T47D (cell line): Measurements from ENCODE around the gene GALNTL6.
"Not testable (repeated sequence)": the region's sequence is repeated elsewhere in the genome, so short reads cannot be mapped to it uniquely, and the experiment has no call there.

ENCODE experiments used
- DNase-seq, 2 experiments: peaks; one replicate each; pipeline versions ENCODE4 v3.0.0 to v3.0.0-alpha.2; 2011 to 2012; ENCODE audit warnings: low read depth in 1 of 2, low spot score in 1 of 2
- JUND ChIP-seq: IDR thresholded peaks from 2 replicates; pipeline ENCODE4 v1.6.1; 2012; ENCODE audit warnings: low read depth
- in situ Hi-C: cut with HindIII; loops from 2 replicates; pipeline ENCODE4 v1.10.0; 2016; ENCODE audit warnings: low sequenced_read_pairs, low pct_unique_long_range_greater_than_20kb

Gene GALNTL6

DNA sequence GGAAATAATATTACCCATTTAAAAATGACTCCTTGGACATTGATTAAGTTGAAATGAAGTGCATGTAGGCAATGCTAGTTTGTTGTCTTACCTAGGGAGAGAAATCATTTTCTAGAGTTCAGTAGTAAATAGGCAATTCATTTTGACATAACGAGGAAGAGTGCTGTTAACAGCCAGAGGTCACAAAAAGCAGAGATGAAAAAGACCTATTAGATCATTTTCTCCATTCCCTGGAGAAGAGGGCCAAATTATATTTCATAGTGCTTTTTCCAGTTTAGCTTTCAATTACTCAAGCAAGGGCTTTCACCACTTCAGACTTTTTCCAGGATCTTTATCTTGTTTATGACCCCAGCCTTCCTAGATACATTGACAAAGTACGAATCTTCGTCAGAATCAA is 981.1 kb downstream of the GALNTL6 start:
- DNase-seq: no peak
- TF ChIP-seq JUND: no peak
- in situ Hi-C loops: no loop called here

DNA sequence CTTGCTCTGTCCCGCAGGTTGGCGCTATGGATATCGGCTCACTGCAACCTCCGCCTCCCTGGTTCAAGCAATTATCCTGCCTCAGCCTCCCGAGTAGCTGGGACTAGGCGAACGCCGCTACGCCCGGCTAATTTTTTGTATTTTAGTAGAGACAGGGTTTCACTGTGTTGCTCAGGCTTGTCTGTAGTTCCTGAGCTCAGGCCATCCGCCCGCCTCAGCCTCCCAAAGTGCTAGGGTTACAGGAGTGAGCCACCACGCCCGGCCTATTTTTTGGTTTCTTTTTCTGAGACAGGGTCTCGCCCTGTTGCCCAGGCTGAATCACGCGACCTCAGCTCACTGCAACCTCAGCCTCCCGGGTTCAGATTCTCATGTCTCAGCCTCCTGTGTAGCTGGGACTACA is 984.1 kb downstream of the GALNTL6 start:
- DNase-seq, in situ Hi-C loops: not testable (repeated sequence)

DNA sequence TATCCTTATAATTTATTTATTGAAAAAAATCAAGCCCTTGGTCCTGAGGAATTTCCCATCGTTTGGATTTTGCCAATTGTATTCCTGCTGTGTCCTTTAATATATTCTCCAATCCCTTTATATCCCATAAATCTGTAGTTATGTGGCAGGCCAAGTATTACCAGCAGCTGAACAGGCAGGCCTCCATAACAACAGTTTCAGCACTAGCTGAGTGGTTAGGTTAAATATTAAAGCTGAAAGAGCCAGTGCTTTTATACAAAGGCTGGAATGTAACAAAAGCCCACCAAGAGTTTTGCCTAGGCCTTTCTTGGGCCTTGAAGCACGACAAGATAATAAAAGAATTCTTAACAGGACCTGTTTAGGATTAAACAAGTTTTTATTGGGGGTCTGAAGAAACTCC is 988.8 kb downstream of the GALNTL6 start:
- TF ChIP-seq JUND: no peak
- DNase-seq: no peak
- in situ Hi-C loops: no loop called here

DNA sequence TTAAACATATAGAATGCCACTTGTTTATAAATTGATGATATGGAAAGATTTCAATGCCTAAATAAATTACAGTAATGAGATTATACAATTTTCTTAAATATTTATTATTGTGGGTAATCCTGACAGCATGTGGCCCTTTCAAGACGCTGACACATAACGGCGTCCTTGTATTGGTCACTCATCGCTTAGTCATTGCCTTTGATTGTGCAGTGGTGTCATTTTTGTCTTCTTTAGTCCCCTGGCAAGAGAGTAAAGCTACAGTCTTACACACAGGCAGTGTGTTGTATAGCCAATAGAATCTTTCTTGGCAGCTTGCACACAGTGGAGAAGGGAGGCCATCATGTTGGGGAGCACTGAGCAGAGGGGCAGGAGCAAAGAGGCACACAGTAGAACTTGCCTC is 993.6 kb downstream of the GALNTL6 start:
- DNase-seq: no peak
- TF ChIP-seq JUND: no peak
- in situ Hi-C loops: no loop called here

DNA sequence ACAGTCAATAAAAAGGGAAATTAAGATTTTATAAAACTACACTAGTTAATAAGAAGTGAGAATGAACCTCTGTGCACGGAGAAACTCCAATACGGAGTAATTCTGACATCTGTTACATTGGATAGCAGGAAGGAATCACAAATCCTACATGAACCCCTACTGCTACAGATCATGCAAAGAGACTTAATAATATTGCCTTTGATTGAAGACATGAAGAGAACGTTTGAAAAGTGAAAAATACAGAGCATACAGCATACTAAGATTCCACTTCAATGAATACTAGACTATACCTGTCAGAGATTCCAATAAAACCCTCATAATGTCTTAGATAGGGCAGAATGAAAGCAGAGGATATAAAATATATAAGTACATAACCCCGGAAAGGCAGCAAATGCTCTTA is 995.0 kb downstream of the GALNTL6 start:
- no peak for TF ChIP-seq JUND
- in situ Hi-C loops: no loop called here
- DNase-seq: no peak

DNA sequence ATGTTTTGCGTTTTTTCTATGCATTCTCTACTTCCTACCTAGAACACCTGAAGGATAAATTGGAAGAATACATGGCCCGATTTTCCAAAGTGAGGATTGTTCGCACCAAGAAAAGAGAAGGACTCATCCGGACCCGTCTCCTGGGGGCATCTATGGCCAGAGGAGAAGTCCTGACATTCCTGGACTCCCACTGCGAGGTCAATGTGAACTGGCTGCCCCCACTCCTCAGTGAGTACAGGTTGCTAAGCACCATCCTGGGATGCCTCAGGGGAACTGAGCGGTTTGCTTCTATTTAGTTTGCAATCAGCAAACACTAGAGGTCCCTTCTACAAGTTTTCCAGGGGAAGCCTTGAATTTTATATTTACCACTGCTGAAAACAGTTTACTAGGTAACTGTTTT is 996.1 kb downstream of the GALNTL6 start:
- TF ChIP-seq JUND: no peak
- peak in 1 of 2 experiments; percentile 69 for DNase-seq
- in situ Hi-C loops: no loop called here

DNA sequence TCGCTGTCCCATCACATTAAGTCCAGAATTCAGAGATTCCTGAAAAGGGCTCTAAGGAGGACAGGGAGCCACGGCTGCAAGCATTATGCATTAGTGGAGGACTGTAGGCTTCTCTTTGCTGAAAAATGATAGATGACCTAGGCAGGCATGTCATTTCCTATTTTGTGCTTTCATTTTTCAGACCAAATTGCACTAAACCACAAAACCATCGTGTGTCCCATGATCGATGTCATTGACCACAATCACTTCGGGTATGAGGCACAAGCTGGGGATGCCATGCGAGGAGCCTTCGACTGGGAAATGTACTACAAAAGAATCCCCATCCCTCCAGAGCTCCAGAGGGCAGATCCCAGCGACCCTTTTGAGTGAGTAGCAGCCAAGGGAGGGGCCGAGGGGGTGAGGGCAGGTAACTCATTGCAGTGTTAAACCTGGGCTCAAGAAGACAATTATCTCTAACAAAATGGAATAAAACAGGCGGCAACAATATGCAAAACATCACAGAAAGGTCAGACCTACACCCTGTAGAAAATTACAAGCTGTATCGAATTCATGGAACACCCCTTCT is 1000.2 kb downstream of the GALNTL6 start:
- DNase-seq: no peak
- no peak for TF ChIP-seq JUND
- in situ Hi-C loops: no loop called here

DNA sequence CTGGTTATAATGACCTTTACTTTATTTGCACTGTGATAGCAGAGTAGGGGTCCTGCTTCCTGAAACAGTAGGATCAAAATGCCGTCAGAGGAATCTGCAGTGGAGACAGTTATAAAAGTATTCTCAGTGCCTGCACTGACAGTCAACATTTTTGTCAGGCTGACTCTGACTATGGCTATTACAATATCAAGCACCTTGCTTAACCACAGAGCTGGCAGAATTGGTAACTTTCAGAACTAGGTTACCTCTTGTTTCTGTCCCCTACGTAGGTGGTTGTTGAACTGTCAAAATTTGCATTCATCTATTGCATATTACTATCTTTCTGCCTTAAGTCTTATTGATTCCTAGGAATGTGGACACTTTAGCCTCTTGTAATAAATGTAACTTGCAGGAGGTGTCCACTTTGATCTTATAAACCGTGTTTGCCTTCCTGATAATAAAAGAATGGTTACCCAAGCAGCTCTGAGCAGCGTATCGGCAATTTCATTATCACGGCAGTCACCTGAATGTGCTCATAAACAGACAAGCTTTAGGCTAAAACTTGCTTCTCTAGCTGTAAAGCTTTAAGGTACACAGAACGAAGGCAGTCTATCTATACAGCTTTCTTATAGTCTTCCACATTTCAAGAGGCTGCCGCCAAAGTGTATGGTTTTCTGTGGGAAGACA is 1002.4 kb downstream of the GALNTL6 start:
- in situ Hi-C loops: no loop called here
- TF ChIP-seq JUND: no peak
- no peak for DNase-seq

DNA sequence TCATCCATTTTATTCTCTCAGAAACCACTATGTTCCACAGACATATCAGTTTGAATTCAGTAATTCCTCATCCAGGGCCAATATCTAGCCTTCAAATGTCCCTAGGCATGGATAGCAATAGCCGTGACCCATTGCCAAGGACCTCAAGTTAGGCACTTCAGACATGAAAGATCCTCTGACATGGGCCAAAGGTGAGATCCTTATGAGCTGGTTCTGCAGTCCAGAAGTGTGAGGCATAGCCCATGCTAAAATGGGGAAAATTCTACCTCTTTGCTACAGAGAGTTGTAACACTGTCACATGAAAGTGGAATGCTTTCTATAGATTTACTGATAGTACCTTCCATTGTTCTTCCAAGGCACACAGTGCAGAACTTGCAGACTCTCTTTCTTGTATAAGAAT is 1005.7 kb downstream of the GALNTL6 start:
- TF ChIP-seq JUND: no peak
- DNase-seq: no peak
- in situ Hi-C loops: no loop called here

DNA sequence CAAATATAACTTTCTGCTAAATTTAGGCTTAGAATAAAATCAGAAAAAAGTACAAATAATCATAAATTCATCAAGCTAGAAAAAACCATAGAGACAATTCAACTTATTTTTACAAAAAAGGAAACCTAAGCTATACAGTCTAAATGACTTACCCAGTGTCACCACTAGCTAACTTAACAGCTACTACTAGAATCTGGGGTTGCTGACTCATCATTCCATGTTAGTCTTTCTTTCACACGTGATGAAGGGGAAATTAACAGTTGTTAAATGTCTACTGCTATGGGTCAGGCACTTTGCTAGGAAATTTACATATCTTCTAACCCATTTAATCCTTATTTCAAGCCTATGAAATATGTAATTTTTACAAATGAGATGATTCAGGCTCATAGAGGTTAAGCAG is 1006.1 kb downstream of the GALNTL6 start:
- in situ Hi-C loops: no loop called here
- TF ChIP-seq JUND: no peak

DNA sequence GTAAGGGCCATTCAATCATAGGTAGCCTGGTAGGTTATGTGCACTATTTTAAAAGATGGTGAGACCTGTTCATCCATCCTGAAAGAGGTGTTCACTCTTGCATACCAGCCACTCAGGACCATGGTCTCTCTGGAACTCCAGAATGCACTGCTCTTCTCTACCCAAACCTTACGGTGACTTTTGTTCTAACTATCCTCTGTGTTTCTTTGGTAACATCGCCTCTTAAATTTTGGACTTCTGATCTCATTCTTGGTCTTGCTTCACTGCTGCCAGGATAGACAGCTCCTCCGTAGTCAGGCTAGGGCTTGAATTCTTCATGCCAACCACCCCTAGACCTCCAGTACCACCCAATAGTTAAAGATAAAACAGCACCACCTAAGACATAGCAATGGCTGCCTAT is 1009.1 kb downstream of the GALNTL6 start:
- in situ Hi-C loops: no loop called here
- TF ChIP-seq JUND: no peak
- no peak for DNase-seq

More for the DNA sequence above, 1006.1 kb downstream of the GALNTL6 start:
- DNase-seq: no peak

DNA sequence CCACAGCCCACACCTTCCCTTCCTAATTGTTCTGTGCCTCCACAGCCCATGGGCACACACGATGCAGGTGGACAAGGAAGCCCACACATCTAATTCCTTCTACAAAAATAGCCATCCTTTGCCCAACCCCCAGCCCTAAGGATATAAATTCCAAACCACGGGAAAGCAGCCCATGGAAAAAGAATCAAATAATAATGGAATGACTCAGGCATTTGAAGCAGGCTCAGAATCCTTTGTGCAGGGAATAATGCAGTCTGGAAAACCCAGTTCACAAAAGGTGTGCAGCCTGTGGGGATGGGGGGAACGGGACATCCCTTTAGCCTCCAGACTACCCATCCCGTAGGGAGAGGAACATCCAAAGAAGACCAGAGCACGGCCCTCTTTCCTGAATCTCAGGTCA is 1013.1 kb downstream of the GALNTL6 start:
- in situ Hi-C loops: no loop called here
- DNase-seq: no peak
- no peak for TF ChIP-seq JUND

DNA sequence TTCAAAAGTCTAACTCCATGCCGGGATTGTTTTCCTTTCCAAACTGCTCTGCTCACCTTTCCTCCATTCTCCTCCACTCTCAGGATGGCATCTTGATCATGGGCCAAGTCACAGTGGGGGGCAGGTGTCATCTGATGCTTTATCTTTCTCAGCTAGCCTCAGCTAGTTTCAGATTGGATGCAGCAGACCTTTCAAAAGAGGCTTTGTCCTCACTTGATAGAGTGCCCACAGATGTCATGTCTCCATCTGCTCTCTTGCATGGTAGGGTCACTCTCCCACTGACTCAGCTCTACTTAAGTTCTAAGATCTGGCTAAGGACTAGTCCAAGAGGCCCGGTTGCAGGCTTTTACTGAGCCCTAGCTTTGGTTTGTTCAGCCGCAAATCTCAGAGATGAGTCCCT is 1013.7 kb downstream of the GALNTL6 start:
- DNase-seq: no peak
- TF ChIP-seq JUND: no peak
- in situ Hi-C loops: no loop called here

DNA sequence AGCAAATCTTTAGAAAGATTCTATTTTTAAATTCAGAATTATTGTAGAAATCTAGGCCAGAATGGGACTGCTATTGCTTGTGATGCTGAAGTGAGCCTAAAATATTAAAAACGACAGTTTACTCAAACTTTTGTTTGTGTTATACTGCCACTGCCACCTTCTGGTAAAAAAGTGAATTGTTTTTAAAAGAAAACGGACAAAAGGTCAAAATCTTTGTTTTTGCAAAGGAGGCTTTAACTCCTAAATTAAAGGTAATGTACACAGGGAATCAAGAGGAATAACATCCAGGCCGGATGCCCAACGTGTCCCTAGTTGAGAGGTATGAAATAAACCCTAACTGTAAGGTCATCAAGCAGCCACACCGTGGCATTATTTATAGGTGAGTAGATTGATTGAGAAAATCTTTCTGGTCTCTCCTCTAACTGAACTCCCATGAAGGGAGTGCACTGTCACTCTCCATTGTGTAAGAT is 1017.1 kb downstream of the GALNTL6 start:
- in situ Hi-C loops: no loop called here
- DNase-seq: peak in 1 of 2 experiments; percentile 10
- TF ChIP-seq JUND: no peak
